ENCODE results near the gene SCFD2.

GRCh38 chr4:53361451-53361850 lies 4.4 kb downstream of the SCFD2 start:
- TF ChIP-seq, protein P1, sequence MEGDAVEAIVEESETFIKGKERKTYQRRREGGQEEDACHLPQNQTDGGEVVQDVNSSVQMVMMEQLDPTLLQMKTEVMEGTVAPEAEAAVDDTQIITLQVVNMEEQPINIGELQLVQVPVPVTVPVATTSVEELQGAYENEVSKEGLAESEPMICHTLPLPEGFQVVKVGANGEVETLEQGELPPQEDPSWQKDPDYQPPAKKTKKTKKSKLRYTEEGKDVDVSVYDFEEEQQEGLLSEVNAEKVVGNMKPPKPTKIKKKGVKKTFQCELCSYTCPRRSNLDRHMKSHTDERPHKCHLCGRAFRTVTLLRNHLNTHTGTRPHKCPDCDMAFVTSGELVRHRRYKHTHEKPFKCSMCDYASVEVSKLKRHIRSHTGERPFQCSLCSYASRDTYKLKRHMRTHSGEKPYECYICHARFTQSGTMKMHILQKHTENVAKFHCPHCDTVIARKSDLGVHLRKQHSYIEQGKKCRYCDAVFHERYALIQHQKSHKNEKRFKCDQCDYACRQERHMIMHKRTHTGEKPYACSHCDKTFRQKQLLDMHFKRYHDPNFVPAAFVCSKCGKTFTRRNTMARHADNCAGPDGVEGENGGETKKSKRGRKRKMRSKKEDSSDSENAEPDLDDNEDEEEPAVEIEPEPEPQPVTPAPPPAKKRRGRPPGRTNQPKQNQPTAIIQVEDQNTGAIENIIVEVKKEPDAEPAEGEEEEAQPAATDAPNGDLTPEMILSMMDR (IDR thresholded peaks at IDR 0.05), result no peak
- no peak for TF ChIP-seq POLR2A (IDR thresholded peaks at IDR 0.05; ENCODE audit: low read length)
- TF ChIP-seq JUNB (IDR thresholded peaks at IDR 0.05), result no peak
